T follicular helper cell (primary cell): ENCODE data around the gene IL20.
"Not testable (repeated sequence)": the region's sequence is repeated elsewhere in the genome, so short reads cannot be mapped to it uniquely, and the experiment has no call there.

Experiments used
- DNase-seq: peaks from one replicate; pipeline ENCODE4 v3.0.0-alpha.2; 2020; ENCODE audit warnings: low read depth

IL20 gene

GRCh38 chr1:206842854-206843253, 22.6 kb upstream of the IL20 start:
- DNase-seq = no peak

- no peak for DNase-seq
Observed at GRCh38 chr1:206843626-206844025, 21.8 kb upstream of the IL20 start.

- DNase-seq = no peak
Observed at GRCh38 chr1:206846487-206846886, 18.9 kb upstream of the IL20 start.

GRCh38 chr1:206847337-206847834, 18.0 kb upstream of the IL20 start:
- DNase-seq = no peak

- DNase-seq = no peak
Observed at GRCh38 chr1:206847946-206848345, 17.5 kb upstream of the IL20 start.

- DNase-seq = no peak
Observed at GRCh38 chr1:206850401-206850800, 15.0 kb upstream of the IL20 start.

- DNase-seq = no peak
Observed at GRCh38 chr1:206851341-206852010, 13.9 kb upstream of the IL20 start.

GRCh38 chr1:206852662-206853061, 12.8 kb upstream of the IL20 start:
- DNase-seq = not testable (repeated sequence)

- DNase-seq = not testable (repeated sequence)
Observed at GRCh38 chr1:206853696-206854095, 11.7 kb upstream of the IL20 start.

- no peak for DNase-seq
Observed at GRCh38 chr1:206854401-206855129, 10.9 kb upstream of the IL20 start.

- DNase-seq = no peak
Observed at GRCh38 chr1:206855859-206856258, 9.6 kb upstream of the IL20 start.

- DNase-seq = no peak
Observed at GRCh38 chr1:206856674-206857464, 8.6 kb upstream of the IL20 start.

GRCh38 chr1:206859082-206859521, 6.3 kb upstream of the IL20 start:
- no peak for DNase-seq

GRCh38 chr1:206860165-206860564, 5.3 kb upstream of the IL20 start:
- DNase-seq = no peak

GRCh38 chr1:206863266-206863665, 2.2 kb upstream of the IL20 start:
- DNase-seq = no peak

GRCh38 chr1:206866062-206866461, 639 bp downstream of the IL20 start:
- DNase-seq = no peak

GRCh38 chr1:206867239-206867638, 1.8 kb downstream of the IL20 start:
- no peak for DNase-seq

GRCh38 chr1:206867716-206868115, 2.3 kb downstream of the IL20 start:
- no peak for DNase-seq

GRCh38 chr1:206868264-206868663, 2.8 kb downstream of the IL20 start:
- no peak for DNase-seq

GRCh38 chr1:206872139-206872538, 6.7 kb downstream of the IL20 start:
- no peak for DNase-seq

GRCh38 chr1:206873603-206874188, 8.3 kb downstream of the IL20 start:
- no peak for DNase-seq

- DNase-seq = no peak
Observed at GRCh38 chr1:206875752-206876377, 10.4 kb downstream of the IL20 start.
